A204.1 (cell line): ENCODE results near the gene NLRP5.
"Not testable (repeated sequence)": the region's sequence is repeated elsewhere in the genome, so short reads cannot be mapped to it uniquely, and the experiment has no call there.

Experiments used
- FAIRE-seq: peaks from 2 replicates; lab custom pipeline; 2012; peaks lifted over from hg19 to GRCh38; lab: Jason Lieb, UNC

NLRP5 gene

GRCh38 chr19:56098731-56099568, 112.4 kb downstream of the NLRP5 start:
- no peak for FAIRE-seq

- FAIRE-seq, result no peak
Observed at GRCh38 chr19:56099638-56100539, 113.3 kb downstream of the NLRP5 start.

- FAIRE-seq, result no peak
Observed at GRCh38 chr19:56101095-56101494, 114.5 kb downstream of the NLRP5 start.

GRCh38 chr19:56101746-56102535, 115.4 kb downstream of the NLRP5 start:
- no peak for FAIRE-seq

GRCh38 chr19:56103027-56103614, 116.5 kb downstream of the NLRP5 start:
- no peak for FAIRE-seq

- no peak for FAIRE-seq
Observed at GRCh38 chr19:56104423-56104822, 117.8 kb downstream of the NLRP5 start.

GRCh38 chr19:56105090-56105701, 118.6 kb downstream of the NLRP5 start:
- peak; percentile 95 for FAIRE-seq

- FAIRE-seq, result not testable (repeated sequence)
Observed at GRCh38 chr19:56105831-56106396, 119.3 kb downstream of the NLRP5 start.

- FAIRE-seq, result no peak
Observed at GRCh38 chr19:56106397-56106849, 119.8 kb downstream of the NLRP5 start.

- no peak for FAIRE-seq
Observed at GRCh38 chr19:56106993-56107392, 120.4 kb downstream of the NLRP5 start.

- FAIRE-seq, result no peak
Observed at GRCh38 chr19:56107626-56108351, 121.2 kb downstream of the NLRP5 start.

GRCh38 chr19:56108447-56109195, 122.0 kb downstream of the NLRP5 start:
- no peak for FAIRE-seq

GRCh38 chr19:56109226-56109625, 122.7 kb downstream of the NLRP5 start:
- FAIRE-seq, result no peak

- no peak for FAIRE-seq
Observed at GRCh38 chr19:56110515-56111448, 124.2 kb downstream of the NLRP5 start.
